IPS-20b (cell line): ENCODE data around the gene CADM1.

Source experiments
- H3K27ac ChIP-seq: one replicate; pipeline ENCODE4 v1.5.1; 2013; ENCODE audit warnings: low read length
- H3K27me3 ChIP-seq: 2 replicates; pipeline ENCODE4 v1.6.1; 2013; ENCODE audit warnings: mild to moderate bottlenecking, low read length, inconsistent platforms; ENCODE audit not compliant: insufficient read depth
- H3K36me3 ChIP-seq: 2 replicates; pipeline ENCODE4 v1.6.1; 2013; ENCODE audit warnings: low read depth, mild to moderate bottlenecking, inconsistent platforms, low read length, moderate library complexity; ENCODE audit not compliant: insufficient read depth
- H3K4me1 ChIP-seq: 2 replicates; pipeline ENCODE4 v1.6.1; 2013; ENCODE audit warnings: mild to moderate bottlenecking, control low read depth, inconsistent platforms, low read length, moderate library complexity; ENCODE audit not compliant: insufficient read depth
- H3K4me3 ChIP-seq: 2 replicates; pipeline ENCODE4 v1.5.1; 2013; ENCODE audit warnings: mild to moderate bottlenecking, low read length, inconsistent platforms
- H3K9ac ChIP-seq: 2 replicates; pipeline ENCODE4 v1.6.1; 2013; ENCODE audit warnings: low read depth, mild to moderate bottlenecking, inconsistent platforms, low read length, moderate library complexity
- H3K9me3 ChIP-seq: 2 replicates; pipeline ENCODE4 v1.6.1; 2013; ENCODE audit warnings: mild to moderate bottlenecking, low read depth, low read length, inconsistent platforms; ENCODE audit not compliant: insufficient read depth

The CADM1 gene

GRCh38 chr11:115363426-115363825 lies 140.8 kb downstream of the CADM1 start:
- H3K9ac ChIP-seq = no peak overlapping the region
- no peaks in the 10 kb centered on the region for H3K27me3 ChIP-seq
- no peak overlapping the region for H3K27ac ChIP-seq
- no peak overlapping the region for H3K4me3 ChIP-seq
- peaks cover 9% of the 10 kb centered on the region; the same call in 1 of the 2 replicates for H3K4me1 ChIP-seq
- no peaks in the 10 kb centered on the region for H3K9me3 ChIP-seq
- H3K36me3 ChIP-seq = no peaks in the 10 kb centered on the region

- no peak overlapping the region for H3K4me3 ChIP-seq
- no peak overlapping the region for H3K27ac ChIP-seq
- no peak overlapping the region for H3K9ac ChIP-seq
- H3K4me1 ChIP-seq = peaks cover 7% of the 10 kb centered on the region; the same call in 1 of the 2 replicates
- no peaks in the 10 kb centered on the region for H3K27me3 ChIP-seq
- no peaks in the 10 kb centered on the region for H3K36me3 ChIP-seq
- no peaks in the 10 kb centered on the region for H3K9me3 ChIP-seq
Measured at GRCh38 chr11:115362997-115363396, 141.2 kb downstream of the CADM1 start.

- no peak overlapping the region for H3K4me3 ChIP-seq
- H3K27ac ChIP-seq = no peak overlapping the region
- H3K36me3 ChIP-seq = no peaks in the 10 kb centered on the region
- no peak overlapping the region for H3K9ac ChIP-seq
- H3K27me3 ChIP-seq = no peaks in the 10 kb centered on the region
- no peaks in the 10 kb centered on the region for H3K9me3 ChIP-seq
- 0 out of 2 replicates have a peak, but pooled peaks cover 2% of the 10 kb centered on the region for H3K4me1 ChIP-seq
Measured at GRCh38 chr11:115361025-115361424, 143.2 kb downstream of the CADM1 start.

- Histone ChIP-seq H3K9ac (no peak overlapping the region), H3K4me3 (no peak overlapping the region), H3K27ac (no peak overlapping the region), H3K9me3 (no peaks in the 10 kb centered on the region), H3K36me3 (no peaks in the 10 kb centered on the region), H3K27me3 (no peaks in the 10 kb centered on the region), H3K4me1 (no peaks in the 10 kb centered on the region)
Measured at GRCh38 chr11:115360186-115360824, 143.9 kb downstream of the CADM1 start.

- no peak overlapping the region for H3K9ac ChIP-seq
- no peaks in the 10 kb centered on the region for H3K36me3 ChIP-seq
- H3K4me1 ChIP-seq = no peaks in the 10 kb centered on the region
- no peaks in the 10 kb centered on the region for H3K27me3 ChIP-seq
- H3K4me3 ChIP-seq = no peak overlapping the region
- no peak overlapping the region for H3K27ac ChIP-seq
- no peaks in the 10 kb centered on the region for H3K9me3 ChIP-seq
Measured at GRCh38 chr11:115357066-115357465, 147.1 kb downstream of the CADM1 start.

GRCh38 chr11:115352805-115353485 lies 151.3 kb downstream of the CADM1 start:
- no peaks in the 10 kb centered on the region for H3K4me1 ChIP-seq
- no peaks in the 10 kb centered on the region for H3K9me3 ChIP-seq
- no peaks in the 10 kb centered on the region for H3K36me3 ChIP-seq
- H3K27ac ChIP-seq = no peak overlapping the region
- H3K27me3 ChIP-seq = no peaks in the 10 kb centered on the region
- H3K4me3 ChIP-seq = no peak overlapping the region
- no peak overlapping the region for H3K9ac ChIP-seq

- Histone ChIP-seq H3K27me3 (no peaks in the 10 kb centered on the region), H3K27ac (no peak overlapping the region), H3K9me3 (no peaks in the 10 kb centered on the region), H3K36me3 (no peaks in the 10 kb centered on the region), H3K4me3 (no peak overlapping the region), H3K9ac (no peak overlapping the region), H3K4me1 (no peaks in the 10 kb centered on the region)
Measured at GRCh38 chr11:115349335-115350017, 154.7 kb downstream of the CADM1 start.

GRCh38 chr11:115348416-115348815 lies 155.8 kb downstream of the CADM1 start:
- no peaks in the 10 kb centered on the region for H3K4me1 ChIP-seq
- no peaks in the 10 kb centered on the region for H3K9me3 ChIP-seq
- H3K9ac ChIP-seq = no peak overlapping the region
- no peak overlapping the region for H3K27ac ChIP-seq
- no peaks in the 10 kb centered on the region for H3K36me3 ChIP-seq
- no peaks in the 10 kb centered on the region for H3K27me3 ChIP-seq
- no peak overlapping the region for H3K4me3 ChIP-seq

- H3K4me3 ChIP-seq = no peak overlapping the region
- no peaks in the 10 kb centered on the region for H3K4me1 ChIP-seq
- no peaks in the 10 kb centered on the region for H3K27me3 ChIP-seq
- H3K9ac ChIP-seq = no peak overlapping the region
- no peaks in the 10 kb centered on the region for H3K36me3 ChIP-seq
- no peaks in the 10 kb centered on the region for H3K9me3 ChIP-seq
- no peak overlapping the region for H3K27ac ChIP-seq
Measured at GRCh38 chr11:115347106-115347505, 157.1 kb downstream of the CADM1 start.

GRCh38 chr11:115345840-115346239 lies 158.4 kb downstream of the CADM1 start:
- no peaks in the 10 kb centered on the region for H3K27me3 ChIP-seq
- H3K9ac ChIP-seq = no peak overlapping the region
- H3K4me3 ChIP-seq = no peak overlapping the region
- no peak overlapping the region for H3K27ac ChIP-seq
- H3K36me3 ChIP-seq = no peaks in the 10 kb centered on the region
- no peaks in the 10 kb centered on the region for H3K9me3 ChIP-seq
- H3K4me1 ChIP-seq = no peaks in the 10 kb centered on the region

- Histone ChIP-seq H3K9me3 (no peaks in the 10 kb centered on the region), H3K27ac (no peak overlapping the region), H3K9ac (no peak overlapping the region), H3K4me3 (no peak overlapping the region), H3K4me1 (no peaks in the 10 kb centered on the region), H3K36me3 (no peaks in the 10 kb centered on the region), H3K27me3 (no peaks in the 10 kb centered on the region)
Measured at GRCh38 chr11:115345361-115345760, 158.9 kb downstream of the CADM1 start.

- Histone ChIP-seq H3K4me1 (no peaks in the 10 kb centered on the region), H3K36me3 (no peaks in the 10 kb centered on the region), H3K4me3 (no peak overlapping the region), H3K27ac (no peak overlapping the region), H3K27me3 (no peaks in the 10 kb centered on the region), H3K9ac (no peak overlapping the region), H3K9me3 (no peaks in the 10 kb centered on the region)
Measured at GRCh38 chr11:115344846-115345245, 159.4 kb downstream of the CADM1 start.
